ENCODE data around the gene IL17RC. TPM values are rescaled to one million over a fixed set of nuclear protein-coding genes. Genes with fewer than 3 reads are reported as not detected.
"Not testable (repeated sequence)": the region's sequence is repeated elsewhere in the genome, so short reads cannot be mapped to it uniquely, and the experiment has no call there.

IL17RC gene
- total RNA-seq, 1 donor from 2014 or later, result 17.1 TPM

GRCh38 chr3:9875448-9875847 is 41.5 kb upstream of the IL17RC start:
- Mint-ChIP-seq H3K27me3 (peaks cover 9% of the 10 kb centered on the region), H3K36me3 (ENCODE audit: insufficient read depth) (no peaks in the 10 kb centered on the region), H3K4me1 (ENCODE audit: low read depth) (no peaks in the 10 kb centered on the region), H3K4me3 (ENCODE audit: low read depth) (no peak overlapping the region), H3K9me3 (ENCODE audit: low read depth) (no peaks in the 10 kb centered on the region), H3K27ac (no peak overlapping the region)
- TF ChIP-seq, protein P1, sequence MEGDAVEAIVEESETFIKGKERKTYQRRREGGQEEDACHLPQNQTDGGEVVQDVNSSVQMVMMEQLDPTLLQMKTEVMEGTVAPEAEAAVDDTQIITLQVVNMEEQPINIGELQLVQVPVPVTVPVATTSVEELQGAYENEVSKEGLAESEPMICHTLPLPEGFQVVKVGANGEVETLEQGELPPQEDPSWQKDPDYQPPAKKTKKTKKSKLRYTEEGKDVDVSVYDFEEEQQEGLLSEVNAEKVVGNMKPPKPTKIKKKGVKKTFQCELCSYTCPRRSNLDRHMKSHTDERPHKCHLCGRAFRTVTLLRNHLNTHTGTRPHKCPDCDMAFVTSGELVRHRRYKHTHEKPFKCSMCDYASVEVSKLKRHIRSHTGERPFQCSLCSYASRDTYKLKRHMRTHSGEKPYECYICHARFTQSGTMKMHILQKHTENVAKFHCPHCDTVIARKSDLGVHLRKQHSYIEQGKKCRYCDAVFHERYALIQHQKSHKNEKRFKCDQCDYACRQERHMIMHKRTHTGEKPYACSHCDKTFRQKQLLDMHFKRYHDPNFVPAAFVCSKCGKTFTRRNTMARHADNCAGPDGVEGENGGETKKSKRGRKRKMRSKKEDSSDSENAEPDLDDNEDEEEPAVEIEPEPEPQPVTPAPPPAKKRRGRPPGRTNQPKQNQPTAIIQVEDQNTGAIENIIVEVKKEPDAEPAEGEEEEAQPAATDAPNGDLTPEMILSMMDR (IDR thresholded peaks at IDR 0.05; ENCODE audit: unreplicated experiment), result no peak
- no peak for DNase-seq (ENCODE audit: low spot score, unreplicated experiment)

- DNase-seq (ENCODE audit: low spot score, unreplicated experiment); H3K9me3 Mint-ChIP-seq (ENCODE audit: low read depth); H3K27me3 Mint-ChIP-seq; H3K4me3 Mint-ChIP-seq (ENCODE audit: low read depth); H3K4me1 Mint-ChIP-seq (ENCODE audit: low read depth); H3K36me3 Mint-ChIP-seq (ENCODE audit: insufficient read depth); H3K27ac Mint-ChIP-seq: not testable (repeated sequence)
Observed at GRCh38 chr3:9876255-9876654, 40.6 kb upstream of the IL17RC start.

DNA sequence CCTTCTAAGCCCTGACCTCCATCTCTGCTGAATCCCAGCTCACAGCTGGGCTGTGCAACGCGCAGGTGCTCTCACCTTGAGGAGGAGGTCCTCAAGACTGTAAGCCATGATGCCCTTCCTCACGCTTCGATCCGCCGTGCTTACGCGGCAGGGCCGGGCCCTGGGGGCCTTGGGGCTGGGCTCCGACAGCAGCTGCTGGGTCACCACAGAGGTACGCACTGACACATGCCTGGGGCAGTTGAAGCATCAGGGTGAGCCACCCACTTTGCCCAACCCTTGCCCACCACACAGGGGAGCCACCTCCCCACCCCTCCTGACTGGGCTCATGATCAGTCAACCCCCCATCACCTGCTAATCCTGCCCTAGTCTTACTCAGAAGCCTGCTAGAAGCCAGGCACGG is 39.9 kb upstream of the IL17RC start:
- TF ChIP-seq, protein P1 (IDR thresholded peaks at IDR 0.05; ENCODE audit: unreplicated experiment), result no peak
- no peak overlapping the region for H3K27ac Mint-ChIP-seq

DNA sequence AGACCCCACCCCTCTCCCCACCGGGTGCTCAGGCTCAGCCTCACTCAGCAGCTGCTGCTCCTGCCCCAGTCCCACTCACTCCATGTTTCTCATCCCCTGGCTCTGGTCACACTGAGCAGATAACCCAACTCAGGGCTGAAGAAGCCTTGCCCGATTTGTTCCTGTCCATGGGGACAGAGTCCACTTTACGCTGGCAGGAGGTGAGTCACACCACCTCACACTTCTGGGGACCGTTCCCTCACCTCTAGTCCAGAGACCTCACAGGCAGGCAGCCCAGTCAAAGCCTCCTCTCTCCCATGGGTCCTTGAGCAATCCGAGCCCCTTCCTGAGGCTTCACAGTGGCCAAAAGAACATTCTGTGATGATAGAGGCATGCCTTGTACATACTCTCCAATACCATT is 38.2 kb upstream of the IL17RC start:
- H3K9me3 Mint-ChIP-seq (ENCODE audit: low read depth), result no peaks in the 10 kb centered on the region
- H3K27ac Mint-ChIP-seq, result no peak overlapping the region
- TF ChIP-seq, protein P1 (IDR thresholded peaks at IDR 0.05; ENCODE audit: unreplicated experiment), result no peak
- H3K4me3 Mint-ChIP-seq (ENCODE audit: low read depth), result no peak overlapping the region
- no peak for DNase-seq (ENCODE audit: low spot score, unreplicated experiment)
- peaks cover 9% of the 10 kb centered on the region for H3K27me3 Mint-ChIP-seq
- H3K4me1 Mint-ChIP-seq (ENCODE audit: low read depth), result no peaks in the 10 kb centered on the region
- H3K36me3 Mint-ChIP-seq (ENCODE audit: insufficient read depth), result no peaks in the 10 kb centered on the region

More for the DNA sequence above, 39.9 kb upstream of the IL17RC start:
- Mint-ChIP-seq H3K9me3 (ENCODE audit: low read depth) (no peaks in the 10 kb centered on the region), H3K27me3 (peaks cover 9% of the 10 kb centered on the region), H3K36me3 (ENCODE audit: insufficient read depth) (no peaks in the 10 kb centered on the region), H3K4me3 (ENCODE audit: low read depth) (no peak overlapping the region), H3K4me1 (ENCODE audit: low read depth) (no peaks in the 10 kb centered on the region)
- no peak for DNase-seq (ENCODE audit: low spot score, unreplicated experiment)

- TF ChIP-seq, protein P1 (IDR thresholded peaks at IDR 0.05; ENCODE audit: unreplicated experiment), result no peak
- DNase-seq (ENCODE audit: low spot score, unreplicated experiment), result no peak
- H3K4me3 Mint-ChIP-seq (ENCODE audit: low read depth), result no peak within 1 kb of the TSS
- no peaks in the 10 kb centered on the region for H3K9me3 Mint-ChIP-seq (ENCODE audit: low read depth)
- no peaks in the 10 kb centered on the region for H3K4me1 Mint-ChIP-seq (ENCODE audit: low read depth)
- H3K27me3 Mint-ChIP-seq, result peaks cover 9% of the 10 kb centered on the region
- no peak within 1 kb of the TSS for H3K27ac Mint-ChIP-seq
- no peaks in the 10 kb centered on the region for H3K36me3 Mint-ChIP-seq (ENCODE audit: insufficient read depth)
Observed at GRCh38 chr3:9879830-9880549, 36.9 kb upstream of the IL17RC start, which contains the start of gene CIDEC. CIDEC (minus strand) TSS chr3:9880253; CDS start chr3:9878486, 1,767 bp downstream.

DNA sequence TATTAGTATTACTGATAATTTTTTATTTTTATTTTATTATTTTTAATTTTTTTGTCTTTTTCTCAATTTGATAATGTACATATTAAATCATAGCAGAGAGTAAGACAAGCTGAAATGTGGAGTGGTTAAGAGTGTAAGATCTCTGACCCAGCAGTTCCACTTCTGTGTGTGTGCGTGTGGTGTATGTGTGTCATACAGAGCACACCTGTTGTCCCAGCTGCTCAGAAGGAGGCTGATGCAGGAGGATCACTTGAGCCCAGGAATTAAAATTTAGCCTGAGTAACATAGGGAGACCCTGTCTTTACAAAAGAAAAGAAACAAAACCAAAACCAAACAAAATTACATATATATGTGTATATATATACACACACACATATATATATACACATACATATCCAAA is 35.5 kb upstream of the IL17RC start:
- Mint-ChIP-seq H3K36me3 (ENCODE audit: insufficient read depth) (no peaks in the 10 kb centered on the region), H3K4me3 (ENCODE audit: low read depth) (no peak overlapping the region), H3K4me1 (ENCODE audit: low read depth) (no peaks in the 10 kb centered on the region), H3K27ac (no peak overlapping the region), H3K27me3 (peaks cover 5% of the 10 kb centered on the region), H3K9me3 (ENCODE audit: low read depth) (no peaks in the 10 kb centered on the region)
- no peak for DNase-seq (ENCODE audit: low spot score, unreplicated experiment)
- TF ChIP-seq, protein P1 (IDR thresholded peaks at IDR 0.05; ENCODE audit: unreplicated experiment), result no peak

All from progenitor cell of endocrine pancreas (in vitro differentiated cells).